ENCODE data around the gene MASP1.

The MASP1 gene

GRCh38 chr3:187291512-187292132, at the start of gene MASP1:
TSS of gene MASP1 (minus strand) at chr3:187291737. CDS start at chr3:187291632, 105 bp downstream.
- DNase-seq: no peak

GRCh38 chr3:187340578-187340977, 49.0 kb upstream of the MASP1 start:
- no peak for DNase-seq

GRCh38 chr3:187336322-187336721, 44.8 kb upstream of the MASP1 start:
- no peak for DNase-seq

- DNase-seq: no peak
Measured at GRCh38 chr3:187334904-187335303, 43.4 kb upstream of the MASP1 start.

- DNase-seq: no peak
Measured at GRCh38 chr3:187328691-187329090, 37.2 kb upstream of the MASP1 start.

- DNase-seq: no peak
Measured at GRCh38 chr3:187327845-187328244, 36.3 kb upstream of the MASP1 start.

- no peak for DNase-seq
Measured at GRCh38 chr3:187325632-187326031, 34.1 kb upstream of the MASP1 start.

GRCh38 chr3:187323091-187323490, 31.6 kb upstream of the MASP1 start:
- DNase-seq: no peak

DNA sequence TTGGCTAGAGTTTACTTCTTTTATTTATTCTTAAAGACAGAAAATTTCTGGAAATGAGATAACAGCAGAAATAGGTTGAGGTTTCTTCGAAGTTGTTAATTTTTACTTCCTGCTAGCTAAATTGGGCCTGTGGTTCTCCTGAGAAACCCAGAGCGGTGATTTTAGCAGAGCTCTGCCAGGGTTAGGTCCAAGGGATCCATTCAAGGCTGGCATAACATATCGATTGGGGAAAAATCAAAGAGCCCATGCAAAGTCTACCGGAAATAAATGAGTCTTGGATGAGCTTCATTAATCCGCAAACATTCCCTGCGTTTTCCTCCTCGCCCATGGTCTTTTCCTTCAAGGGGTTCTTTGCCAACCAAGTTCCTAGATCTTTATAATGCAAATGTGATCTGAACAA, 30.8 kb upstream of the MASP1 start:
- DNase-seq: no peak

DNA sequence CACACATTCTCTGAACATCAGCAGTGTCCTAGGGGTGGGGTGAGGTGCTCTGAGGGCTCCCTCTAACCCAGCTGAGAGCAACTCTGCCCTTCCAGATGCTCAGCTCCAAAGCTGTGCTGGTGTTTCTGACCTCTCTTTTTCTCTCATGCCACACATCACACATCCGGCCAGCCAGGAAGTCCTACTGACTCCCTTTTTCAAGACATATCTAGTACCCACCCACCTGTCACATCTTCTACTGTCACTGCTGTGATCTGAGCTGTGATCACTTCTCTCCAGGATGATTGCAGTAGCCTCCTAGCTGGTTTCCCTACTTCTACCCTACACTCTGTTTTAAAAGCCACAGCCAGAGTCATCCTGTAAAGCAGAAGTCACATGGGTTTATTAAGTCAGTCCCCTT, 30.2 kb upstream of the MASP1 start:
- DNase-seq: no peak

DNA sequence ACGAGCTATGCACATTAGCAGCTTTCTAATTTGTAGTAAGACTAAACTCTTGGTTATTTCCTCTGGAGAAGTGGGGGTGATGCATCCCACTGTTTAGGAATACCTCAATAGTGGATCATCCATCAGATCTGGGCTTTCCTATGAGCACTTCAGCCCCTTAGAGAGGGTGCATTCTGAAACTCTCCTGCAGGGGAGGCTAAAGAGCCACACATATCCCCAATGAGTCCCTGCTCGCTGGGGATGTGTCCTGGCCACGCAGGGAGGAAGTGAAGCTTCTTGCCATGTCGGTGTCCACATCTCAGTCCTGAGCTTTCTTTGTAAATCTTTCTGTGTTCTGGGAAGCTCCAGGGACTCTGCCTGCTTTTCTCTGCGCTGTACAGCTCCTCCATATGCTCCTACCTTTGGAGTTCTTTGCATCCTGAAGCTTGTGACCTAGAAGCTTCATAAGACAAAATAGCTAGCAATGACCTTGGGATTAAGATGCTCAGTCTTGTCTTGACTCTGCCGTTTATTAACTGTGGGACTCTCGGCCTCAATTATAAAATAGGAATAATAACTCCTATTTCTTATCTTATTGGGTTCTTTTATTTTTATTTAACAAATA, 28.3 kb upstream of the MASP1 start:
- peak; percentile 36 to 38 for DNase-seq

- peak; percentile 19 to 21 for DNase-seq
Measured at GRCh38 chr3:187318819-187319616, 27.5 kb upstream of the MASP1 start.

- no peak for DNase-seq
Measured at GRCh38 chr3:187315872-187316271, 24.3 kb upstream of the MASP1 start.

GRCh38 chr3:187314176-187314575, 22.6 kb upstream of the MASP1 start:
- DNase-seq: no peak

DNA sequence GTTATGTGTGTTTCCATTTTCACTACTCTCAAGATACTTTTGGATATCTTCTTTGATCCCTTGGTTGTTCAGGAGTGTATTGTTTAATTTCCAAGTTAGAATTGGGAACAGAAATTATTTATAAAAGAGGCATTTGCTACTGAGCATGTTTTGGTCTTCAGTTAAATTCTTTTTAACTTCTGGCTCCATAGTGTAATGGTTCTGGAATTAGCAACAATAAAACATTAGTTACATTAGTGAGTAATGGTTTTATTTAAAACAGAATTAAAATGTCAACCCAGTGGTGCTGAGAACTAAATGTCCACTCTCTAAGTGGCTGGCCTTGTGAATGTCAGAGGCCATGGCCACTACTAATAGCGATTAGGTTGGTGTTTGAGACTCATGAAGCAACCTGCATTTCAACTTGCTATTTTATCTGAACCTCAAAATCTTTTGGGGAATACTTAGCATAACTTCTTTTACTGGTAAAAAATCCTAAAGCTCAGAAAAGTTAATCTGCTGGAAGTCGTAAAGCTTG, 19.5 kb upstream of the MASP1 start:
- no peak for DNase-seq

- DNase-seq: no peak
Measured at GRCh38 chr3:187310226-187310625, 18.7 kb upstream of the MASP1 start.

DNA sequence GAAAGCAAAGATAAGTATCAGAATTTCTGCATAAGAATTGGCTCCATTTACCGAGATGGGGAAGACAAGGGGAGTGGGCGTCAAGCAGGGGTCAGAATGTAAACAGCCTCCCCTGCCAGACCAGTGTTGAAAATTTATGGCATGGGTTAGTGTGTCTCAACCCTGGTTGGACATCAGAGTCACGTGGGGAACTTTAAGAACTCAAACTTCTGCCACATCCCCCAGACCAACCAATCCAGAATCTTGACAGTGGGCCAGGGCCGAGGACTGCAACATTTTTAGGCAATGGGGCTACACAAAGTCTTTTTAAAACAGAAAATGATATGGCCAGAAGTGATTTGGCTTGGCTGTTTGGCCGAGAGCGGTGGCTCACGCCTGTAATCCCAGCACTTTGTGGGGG, 14.3 kb upstream of the MASP1 start:
- no peak for DNase-seq

DNA sequence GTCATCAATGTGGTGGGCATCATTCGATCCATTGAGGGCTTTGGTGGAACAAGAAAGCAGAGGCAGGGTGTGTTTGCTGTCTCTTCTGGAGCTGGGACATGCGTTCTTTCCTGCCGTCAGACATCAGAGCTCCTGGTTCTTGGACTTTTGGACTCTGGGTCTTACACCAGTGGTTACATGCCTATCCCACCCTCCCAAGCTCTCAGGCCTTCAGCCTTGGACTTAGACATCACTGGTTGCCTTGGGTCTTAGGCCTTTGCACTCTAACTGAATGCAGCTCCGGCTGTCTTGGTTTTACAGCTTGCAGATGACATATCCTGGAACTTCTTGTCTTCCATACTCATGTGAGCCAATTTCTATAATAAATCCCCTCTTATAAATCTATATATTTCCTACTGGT, 8.1 kb upstream of the MASP1 start:
- no peak for DNase-seq

- no peak for DNase-seq
Measured at GRCh38 chr3:187296911-187297310, 5.4 kb upstream of the MASP1 start.

DNA sequence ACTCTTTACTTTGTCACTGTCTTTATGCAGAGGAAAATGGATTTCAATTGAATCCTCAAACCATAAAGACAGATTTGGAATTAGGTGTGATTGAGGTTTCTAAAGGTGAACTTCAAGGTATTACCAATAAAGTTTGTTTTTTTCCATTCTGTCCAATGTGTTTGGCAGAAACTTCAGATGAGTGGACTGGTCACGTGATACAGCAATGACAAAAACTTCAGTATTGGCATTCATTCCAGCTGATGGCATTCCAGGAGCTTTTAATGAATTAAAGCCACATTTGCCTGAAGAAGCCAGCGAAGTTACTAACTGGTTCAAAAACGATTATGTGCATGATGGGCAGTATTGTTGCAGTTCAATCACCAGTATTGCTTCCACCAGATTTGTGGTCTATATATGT, 4.5 kb upstream of the MASP1 start:
- no peak for DNase-seq

GRCh38 chr3:187295316-187296034, 3.9 kb upstream of the MASP1 start:
- no peak for DNase-seq

GRCh38 chr3:187293516-187294430, 2.2 kb upstream of the MASP1 start:
- no peak for DNase-seq
